ENCODE data around the gene ZNF536.
"Not testable (repeated sequence)": the region's sequence is repeated elsewhere in the genome, so short reads cannot be mapped to it uniquely, and the experiment has no call there.

ZNF536 gene

GRCh38 chr19:30450835-30451321, 78.7 kb downstream of the ZNF536 start:
- ChIA-PET CTCF (no interaction called here), POLR2A (ENCODE audit: low non-redundant PET) (no interaction called here)
- no peak for DNase-seq (ENCODE audit: low spot score)
- no peak overlapping the region for H3K27ac ChIP-seq
- TF ChIP-seq CTCF (conservative IDR thresholded peaks at IDR 0.05; ENCODE audit: low read depth), result no peak

- no peak for DNase-seq (ENCODE audit: low spot score)
- CTCF ChIA-PET, result no interaction called here
- POLR2A ChIA-PET (ENCODE audit: low non-redundant PET), result no interaction called here
These were observed 80.7 kb downstream of the ZNF536 start for GRCh38 chr19:30452931-30453330.

GRCh38 chr19:30453743-30454142, 81.6 kb downstream of the ZNF536 start:
- ChIA-PET CTCF (no interaction called here), POLR2A (ENCODE audit: low non-redundant PET) (no interaction called here)
- TF ChIP-seq CTCF (conservative IDR thresholded peaks at IDR 0.05; ENCODE audit: low read depth), result no peak
- no peak for DNase-seq (ENCODE audit: low spot score)
- no peak overlapping the region for H3K27ac ChIP-seq

More at GRCh38 chr19:30452931-30453330, 80.7 kb downstream of the ZNF536 start:
- no peak for TF ChIP-seq CTCF (conservative IDR thresholded peaks at IDR 0.05; ENCODE audit: low read depth)
- H3K27ac ChIP-seq, result no peak overlapping the region

- POLR2A ChIA-PET (ENCODE audit: low non-redundant PET), result no interaction called here
- no peak for DNase-seq (ENCODE audit: low spot score)
- TF ChIP-seq CTCF (conservative IDR thresholded peaks at IDR 0.05; ENCODE audit: low read depth), result no peak
- no peak overlapping the region for H3K27ac ChIP-seq
- CTCF ChIA-PET, result no interaction called here
These were observed 83.7 kb downstream of the ZNF536 start for GRCh38 chr19:30455881-30456280.

GRCh38 chr19:30457484-30457883, 85.3 kb downstream of the ZNF536 start:
- no peak for TF ChIP-seq CTCF (conservative IDR thresholded peaks at IDR 0.05; ENCODE audit: low read depth)
- H3K27ac ChIP-seq, result no peak overlapping the region
- POLR2A ChIA-PET (ENCODE audit: low non-redundant PET), result no interaction called here
- CTCF ChIA-PET, result interaction anchor here (0.6 kb wide), 1 partner anchor 10 kb away, joined by 3 read pairs; no protein-coding TSS in a partner anchor
- no peak for DNase-seq (ENCODE audit: low spot score)

GRCh38 chr19:30459859-30460258, 87.7 kb downstream of the ZNF536 start:
- CTCF ChIA-PET, result no interaction called here
- POLR2A ChIA-PET (ENCODE audit: low non-redundant PET), result no interaction called here
- TF ChIP-seq CTCF (conservative IDR thresholded peaks at IDR 0.05; ENCODE audit: low read depth), result no peak
- H3K27ac ChIP-seq, result no peak overlapping the region
- no peak for DNase-seq (ENCODE audit: low spot score)

- CTCF ChIA-PET, result interaction anchor here (0.7 kb wide), 1 partner anchor 548 kb away, joined by 3 read pairs; no protein-coding TSS in a partner anchor
- H3K27ac ChIP-seq, result no peak overlapping the region
- no peak for DNase-seq (ENCODE audit: low spot score)
- TF ChIP-seq CTCF (conservative IDR thresholded peaks at IDR 0.05; ENCODE audit: low read depth), result no peak
- POLR2A ChIA-PET (ENCODE audit: low non-redundant PET), result no interaction called here
These were observed 92.0 kb downstream of the ZNF536 start for GRCh38 chr19:30464162-30464561.

GRCh38 chr19:30466598-30466997, 94.4 kb downstream of the ZNF536 start:
- POLR2A ChIA-PET (ENCODE audit: low non-redundant PET); DNase-seq (ENCODE audit: low spot score); H3K27ac ChIP-seq: not testable (repeated sequence)
- CTCF ChIA-PET, result interaction anchor here (0.6 to 0.7 kb wide), 2 partner anchors 19 to 1295 kb away, joined by 3 to 4 read pairs; no protein-coding TSS in a partner anchor

Data from RWPE1 (cell line).